CD14-positive monocyte (primary cell): ENCODE measurements around the gene XRCC5. TPM values are rescaled to one million over a fixed set of nuclear protein-coding genes. Genes with fewer than 3 reads are reported as not detected.

ENCODE experiments used
- DNase-seq, 3 donors: peaks; one replicate each; pipeline ENCODE4 v3.0.0-alpha.2; 2011 to 2022
- H2AFZ ChIP-seq: 2 replicates; pipeline ENCODE4 v1.6.0; 2012; ENCODE audit warnings: mild to moderate bottlenecking, low read depth, low read length, inconsistent platforms; ENCODE audit not compliant: insufficient read depth, poor library complexity, severe bottlenecking
- H3K27ac ChIP-seq, 2 donors: 1 replicate in 1 of 2; 2 replicates in 1 of 2; pipeline ENCODE4 v1.5.1; 2012 to 2013; ENCODE audit warnings: low read length in 2 of 2, control low read depth in 1 of 2, inconsistent platforms in 1 of 2, low read depth in 1 of 2, mild to moderate bottlenecking in 1 of 2
- H3K27me3 ChIP-seq, 2 donors: one replicate each; pipeline versions ENCODE4 v1.6.0 to v1.6.1; 2011 to 2013; ENCODE audit warnings: low read length in 2 of 2; ENCODE audit not compliant: control insufficient read depth in 2 of 2, insufficient read depth in 2 of 2
- H3K36me3 ChIP-seq, 2 donors: replicated peaks in 1 of 2; 1 replicate in 1 of 2; 2 replicates in 1 of 2; pipeline versions ENCODE4 v1.5.1 to v1.6.1; 2012 to 2013; ENCODE audit warnings: low read length in 2 of 2, control low read depth in 1 of 2, inconsistent platforms in 1 of 2, mild to moderate bottlenecking in 1 of 2; ENCODE audit not compliant: insufficient read depth in 2 of 2, control insufficient read depth in 1 of 2
- H3K4me1 ChIP-seq, 2 donors: 1 replicate in 1 of 2; 2 replicates in 1 of 2; pipeline versions ENCODE4 v1.5.1 to v1.6.1; 2012 to 2013; ENCODE audit warnings: low read length in 2 of 2, control low read depth in 1 of 2, inconsistent platforms in 1 of 2, mild to moderate bottlenecking in 1 of 2, moderate library complexity in 1 of 2; ENCODE audit not compliant: insufficient read depth in 2 of 2, control insufficient read depth in 1 of 2
- H3K4me2 ChIP-seq: replicated peaks from 2 replicates; pipeline ENCODE3; 2012; ENCODE audit warnings: low read length, moderate library complexity, mild to moderate bottlenecking; ENCODE audit not compliant: poor library complexity, severe bottlenecking; ENCODE audit errors: extremely low read depth
- H3K4me3 ChIP-seq, 3 experiments: fragments of 200-600 bp in 1 of 3; sonication (generic) in 1 of 3; replicated peaks in 1 of 3; 1 replicate in 2 of 3; 2 replicates in 1 of 3; pipeline ENCODE4 v1.5.1; 2011 to 2013; ENCODE audit warnings: low read length in 3 of 3, mild to moderate bottlenecking in 3 of 3, control low read depth in 2 of 3, low read depth in 2 of 3, inconsistent platforms in 1 of 3, moderate library complexity in 1 of 3
- H3K79me2 ChIP-seq: 2 replicates; pipeline ENCODE4 v1.6.0; 2012; ENCODE audit warnings: mild to moderate bottlenecking, control low read depth, inconsistent platforms, low read length, moderate library complexity; ENCODE audit not compliant: insufficient read depth
- H3K9ac ChIP-seq: 2 replicates; pipeline ENCODE4 v1.6.0; 2017; ENCODE audit warnings: low read length, mild to moderate bottlenecking; ENCODE audit not compliant: insufficient read depth, poor library complexity, severe bottlenecking
- H3K9me3 ChIP-seq, 2 donors: replicated peaks in 1 of 2; 1 replicate in 1 of 2; 2 replicates in 1 of 2; pipeline versions ENCODE4 v1.5.1 to v1.6.1; 2012 to 2013; ENCODE audit warnings: low read length in 2 of 2, control low read depth in 1 of 2; ENCODE audit not compliant: control insufficient read depth in 1 of 2, insufficient read depth in 1 of 2
- H4K20me1 ChIP-seq: 2 replicates; pipeline ENCODE4 v1.6.0; 2012; ENCODE audit warnings: mild to moderate bottlenecking, low read length, control low read depth, moderate library complexity; ENCODE audit not compliant: insufficient read depth
- H3K27ac Mint-ChIP-seq, 7 donors: one replicate each; pipeline ENCODE4 v1.8.0; 2020; ENCODE audit warnings: mild to moderate bottlenecking in 7 of 7, mixed read lengths in 7 of 7, moderate library complexity in 6 of 7, inconsistent platforms in 2 of 7
- H3K27me3 Mint-ChIP-seq, 3 donors: one replicate each; pipeline ENCODE4 v1.8.0; 2021 to 2022; ENCODE audit warnings: low read depth in 3 of 3, mild to moderate bottlenecking in 3 of 3, mixed read lengths in 3 of 3, moderate library complexity in 3 of 3, inconsistent platforms in 1 of 3
- H3K36me3 Mint-ChIP-seq, 2 donors: one replicate each; pipeline ENCODE4 v1.8.0; 2020; ENCODE audit warnings: mixed read lengths in 2 of 2, inconsistent platforms in 1 of 2, mild to moderate bottlenecking in 1 of 2
- H3K4me1 Mint-ChIP-seq: one replicate; pipeline ENCODE4 v1.8.0; 2020; ENCODE audit warnings: mild to moderate bottlenecking, mixed read lengths
- H3K4me3 Mint-ChIP-seq, 2 donors: one replicate each; pipeline ENCODE4 v1.8.0; 2020; ENCODE audit warnings: mild to moderate bottlenecking in 2 of 2, mixed read lengths in 2 of 2, moderate library complexity in 1 of 2
- H3K9me3 Mint-ChIP-seq, 7 donors: one replicate each; pipeline ENCODE4 v1.8.0; 2020 to 2022; ENCODE audit warnings: mixed read lengths in 7 of 7, mild to moderate bottlenecking in 6 of 7, moderate library complexity in 6 of 7, inconsistent platforms in 2 of 7
- CTCF ChIP-seq: fragments of 200-600 bp; IDR thresholded peaks from one replicate; pipeline ENCODE4 v1.8.0; 2022; ENCODE audit warnings: antibody characterized with exemption, mild to moderate bottlenecking
- WGBS: methylation state at CpG from one replicate; pipeline ENCODE4 v1.1.5; 2013; ENCODE audit warnings: missing lambda C conversion rate; ENCODE audit not compliant: insufficient coverage; 5-methylcytosine and 5-hydroxymethylcytosine counted together
- intact Hi-C, 2 donors: fragments of 100-400 bp; cut with micrococcal nuclease; formaldehyde crosslinking; loops; one replicate each; pipeline versions ENCODE4 v1.15.0 to v1.15.1; 2023
- polyA plus RNA-seq, 3 donors: library from polyadenylated mRNA; depleted of rRNA in 1 of 3; unstranded in 2 of 3; stranded (reverse) in 1 of 3; fragments of 300-500 nt in 2 of 3; fragments of >200 nt in 1 of 3; fragmentation: Illumina TruSeq in 2 of 3; gene quantifications; 1 replicate in 2 of 3; 2 replicates in 1 of 3; pipeline ENCODE4 v1.2.3, GENCODE V29; 2012 to 2021

XRCC5 gene
- polyA plus RNA-seq, 3 donors = 55.3 to 281 (median 258) TPM

DNA sequence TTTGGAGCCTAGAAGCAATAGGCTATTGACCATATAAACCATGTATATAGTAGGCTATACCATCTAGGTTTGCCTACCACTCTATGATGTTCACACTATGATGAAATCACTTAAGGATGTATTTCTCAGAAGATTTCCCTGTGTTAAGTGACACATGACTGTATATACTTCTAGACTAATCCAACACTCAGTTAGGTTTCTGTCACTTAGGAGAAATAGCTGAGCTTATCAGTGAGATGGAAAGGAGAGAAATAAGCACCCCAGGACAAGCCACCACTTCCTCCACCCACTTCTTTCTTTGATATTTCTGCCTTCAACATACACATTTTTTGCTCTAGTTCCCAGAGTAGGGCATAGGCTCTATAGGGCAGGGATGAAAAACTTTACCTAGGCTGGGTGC lies 35.4 kb upstream of the XRCC5 start:
- Histone ChIP-seq H3K9me3 (no peaks in the 10 kb centered on the region), H3K9ac (no peak overlapping the region), H4K20me1 (no peaks in the 10 kb centered on the region), H3K4me3 (no peak overlapping the region), H3K36me3 (peaks cover 0 to 14% of the 10 kb centered on the region in 2 donors), H3K79me2 (peaks cover 7% of the 10 kb centered on the region), H3K4me1 (peaks cover 8 to 10% of the 10 kb centered on the region in 2 donors), H3K27ac (no peak overlapping the region), H3K27me3 (no peaks in the 10 kb centered on the region), H3K4me2 (no peak overlapping the region), H2AFZ (no peak overlapping the region)
- intact Hi-C loops = no loop called here
- no peak for DNase-seq
- peak overlapping the region in 2 of 7 donors; percentile 13 to 40 for H3K27ac Mint-ChIP-seq
- H3K36me3 Mint-ChIP-seq = peaks cover 30% of the 10 kb centered on the region in 2 donors
- no peak overlapping the region for H3K4me3 Mint-ChIP-seq
- no peaks in the 10 kb centered on the region for H3K9me3 Mint-ChIP-seq
- peaks cover 0 to 3% (median 0%) of the 10 kb centered on the region in 3 donors for H3K27me3 Mint-ChIP-seq
- TF ChIP-seq CTCF = no peak
- H3K4me1 Mint-ChIP-seq = peaks cover 16% of the 10 kb centered on the region

- Histone ChIP-seq H3K4me1 (peaks cover 13 to 16% of the 10 kb centered on the region in 2 donors), H3K27me3 (no peaks in the 10 kb centered on the region), H3K9me3 (no peaks in the 10 kb centered on the region), H3K4me3 (no peak overlapping the region), H3K4me2 (no peak overlapping the region), H3K79me2 (peaks cover 7% of the 10 kb centered on the region), H3K27ac (no peak overlapping the region), H3K36me3 (peaks cover 0 to 10% of the 10 kb centered on the region in 2 donors), H4K20me1 (no peaks in the 10 kb centered on the region), H3K9ac (no peak overlapping the region), H2AFZ (no peak overlapping the region)
- H3K4me1 Mint-ChIP-seq = peaks cover 21% of the 10 kb centered on the region
- H3K4me3 Mint-ChIP-seq = no peak overlapping the region
- peaks cover 0 to 3% (median 0%) of the 10 kb centered on the region in 3 donors for H3K27me3 Mint-ChIP-seq
- intact Hi-C loops = no loop called here
- WGBS = no CpG with 5 or more reads among the region's 1 CpG
- H3K36me3 Mint-ChIP-seq = peaks cover 27 to 30% of the 10 kb centered on the region in 2 donors
- DNase-seq = no peak
- H3K27ac Mint-ChIP-seq = peak overlapping the region in 1 of 7 donors; percentile 57
- TF ChIP-seq CTCF = no peak
- no peaks in the 10 kb centered on the region for H3K9me3 Mint-ChIP-seq
Observed at GRCh38 chr2:216074380-216074779, 34.8 kb upstream of the XRCC5 start.
